Endothelial cell (in vitro differentiated cells): ENCODE results near the gene A2ML1. TPM values are rescaled to one million over a fixed set of nuclear protein-coding genes. Genes with fewer than 3 reads are reported as not detected.
"Not testable (repeated sequence)": the region's sequence is repeated elsewhere in the genome, so short reads cannot be mapped to it uniquely, and the experiment has no call there.

Source experiments
- DNase-seq: peaks from one replicate; pipeline ENCODE4 v3.0.0; 2021; ENCODE audit warnings: low spot score
- H3K27ac Mint-ChIP-seq: one replicate; pipeline ENCODE4 v1.8.0; 2021; ENCODE audit warnings: mixed read lengths, inconsistent platforms; ENCODE audit not compliant: unreplicated experiment
- H3K27me3 Mint-ChIP-seq: one replicate; pipeline ENCODE4 v1.8.0; 2021; ENCODE audit warnings: mild to moderate bottlenecking, moderate library complexity, mixed read lengths, inconsistent platforms; ENCODE audit not compliant: unreplicated experiment
- H3K36me3 Mint-ChIP-seq: one replicate; pipeline ENCODE4 v1.8.0; 2021; ENCODE audit warnings: mild to moderate bottlenecking, low read depth, mixed read lengths, inconsistent platforms; ENCODE audit not compliant: unreplicated experiment
- H3K4me1 Mint-ChIP-seq: one replicate; pipeline ENCODE4 v1.8.0; 2021; ENCODE audit warnings: mild to moderate bottlenecking, mixed read lengths, inconsistent platforms; ENCODE audit not compliant: unreplicated experiment
- H3K4me3 Mint-ChIP-seq: one replicate; pipeline ENCODE4 v1.8.0; 2021; ENCODE audit warnings: mild to moderate bottlenecking, mixed read lengths, inconsistent platforms; ENCODE audit not compliant: unreplicated experiment
- H3K9me3 Mint-ChIP-seq: one replicate; pipeline ENCODE4 v1.8.0; 2021; ENCODE audit warnings: mixed read lengths, inconsistent platforms; ENCODE audit not compliant: unreplicated experiment
- total RNA-seq: library from RNA; stranded (reverse); fragmentation: NEBNext Ultra II Directional; extraction: Animal tissue kit (Norgen Biotek cat#: 25700); gene quantifications from one replicate; pipeline ENCODE4 v1.2.1, GENCODE V29; 2021; ENCODE audit not compliant: unreplicated experiment
- TF ChIP-seq, protein P1 (sequence below): fragments of 200-600 bp; sonication (generic); IDR thresholded peaks from one replicate; pipeline ENCODE4 v1.5.0; 2021; ENCODE audit warnings: antibody characterized with exemption; ENCODE audit not compliant: unreplicated experiment

A2ML1 gene
- total RNA-seq, 1 donor from 2014 or later = not detected

DNA sequence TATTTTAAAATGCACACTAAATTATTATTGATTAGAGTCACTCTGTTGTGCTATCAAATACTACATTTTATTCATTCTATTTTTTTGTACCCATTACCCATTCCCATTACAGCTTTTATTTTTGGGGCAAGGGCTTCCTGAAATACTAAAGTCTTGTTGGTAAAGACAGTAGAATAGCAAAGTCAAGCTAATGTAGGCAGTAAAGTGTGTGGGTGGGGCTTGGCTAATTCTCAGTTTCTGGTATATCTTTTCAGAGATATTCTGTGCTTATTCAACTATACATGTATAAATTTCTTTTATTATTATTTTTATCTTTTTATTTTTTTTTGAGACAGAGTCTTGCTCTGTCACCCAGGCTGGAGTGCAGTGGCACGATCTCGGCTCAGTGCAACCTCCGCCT, 69.6 kb downstream of the A2ML1 start:
- no peak overlapping the region for H3K4me3 Mint-ChIP-seq

DNA sequence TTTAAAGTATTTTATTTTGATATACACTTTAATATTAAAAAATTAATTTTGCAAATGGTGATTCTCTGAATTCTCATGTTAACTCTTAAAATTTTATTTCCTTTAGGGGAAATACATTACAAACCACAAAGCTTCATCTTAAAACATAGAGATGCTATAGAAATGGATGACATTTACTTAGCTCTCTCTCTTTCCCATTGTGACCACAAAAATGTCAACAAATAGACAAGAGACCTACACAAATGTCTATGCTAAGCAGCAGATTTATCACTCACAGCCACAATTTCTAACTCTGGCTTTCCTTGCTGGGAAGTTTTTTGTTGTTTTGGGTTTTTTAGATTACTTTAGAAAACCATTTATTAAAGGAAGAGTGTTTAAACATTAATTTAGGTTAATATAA, 72.0 kb downstream of the A2ML1 start:
- no peak overlapping the region for H3K4me3 Mint-ChIP-seq
- no peak for DNase-seq
- H3K4me1 Mint-ChIP-seq = no peaks in the 10 kb centered on the region
- H3K36me3 Mint-ChIP-seq = no peaks in the 10 kb centered on the region
- no peak overlapping the region for H3K27ac Mint-ChIP-seq
- no peaks in the 10 kb centered on the region for H3K9me3 Mint-ChIP-seq
- peaks cover 1% of the 10 kb centered on the region for H3K27me3 Mint-ChIP-seq
- TF ChIP-seq, protein P1, sequence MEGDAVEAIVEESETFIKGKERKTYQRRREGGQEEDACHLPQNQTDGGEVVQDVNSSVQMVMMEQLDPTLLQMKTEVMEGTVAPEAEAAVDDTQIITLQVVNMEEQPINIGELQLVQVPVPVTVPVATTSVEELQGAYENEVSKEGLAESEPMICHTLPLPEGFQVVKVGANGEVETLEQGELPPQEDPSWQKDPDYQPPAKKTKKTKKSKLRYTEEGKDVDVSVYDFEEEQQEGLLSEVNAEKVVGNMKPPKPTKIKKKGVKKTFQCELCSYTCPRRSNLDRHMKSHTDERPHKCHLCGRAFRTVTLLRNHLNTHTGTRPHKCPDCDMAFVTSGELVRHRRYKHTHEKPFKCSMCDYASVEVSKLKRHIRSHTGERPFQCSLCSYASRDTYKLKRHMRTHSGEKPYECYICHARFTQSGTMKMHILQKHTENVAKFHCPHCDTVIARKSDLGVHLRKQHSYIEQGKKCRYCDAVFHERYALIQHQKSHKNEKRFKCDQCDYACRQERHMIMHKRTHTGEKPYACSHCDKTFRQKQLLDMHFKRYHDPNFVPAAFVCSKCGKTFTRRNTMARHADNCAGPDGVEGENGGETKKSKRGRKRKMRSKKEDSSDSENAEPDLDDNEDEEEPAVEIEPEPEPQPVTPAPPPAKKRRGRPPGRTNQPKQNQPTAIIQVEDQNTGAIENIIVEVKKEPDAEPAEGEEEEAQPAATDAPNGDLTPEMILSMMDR = no peak

More for the DNA sequence above, 69.6 kb downstream of the A2ML1 start:
- H3K4me1 Mint-ChIP-seq = no peaks in the 10 kb centered on the region
- no peak overlapping the region for H3K27ac Mint-ChIP-seq
- DNase-seq = no peak
- H3K27me3 Mint-ChIP-seq = peaks cover 1% of the 10 kb centered on the region
- TF ChIP-seq, protein P1 = no peak
- no peaks in the 10 kb centered on the region for H3K9me3 Mint-ChIP-seq
- no peaks in the 10 kb centered on the region for H3K36me3 Mint-ChIP-seq

DNA sequence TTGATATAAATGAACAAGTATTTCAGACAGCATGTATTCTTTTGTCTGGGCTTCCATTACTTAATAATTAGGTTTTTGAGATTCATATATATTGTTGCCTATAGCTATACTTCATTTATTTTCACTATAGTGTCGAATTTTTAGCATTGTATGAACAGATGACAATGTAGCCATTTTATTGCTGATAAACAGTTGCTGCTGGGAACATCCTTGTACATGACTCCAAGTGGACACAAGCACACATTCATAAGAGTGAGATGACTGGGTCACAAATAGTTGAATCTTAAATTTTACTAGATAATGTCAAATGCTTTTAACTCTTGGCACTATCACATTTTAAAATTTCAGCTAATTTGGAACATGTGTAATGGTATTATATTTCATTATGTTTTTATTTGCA, 72.6 kb downstream of the A2ML1 start:
- H3K27ac Mint-ChIP-seq = no peak overlapping the region
- no peaks in the 10 kb centered on the region for H3K36me3 Mint-ChIP-seq
- no peaks in the 10 kb centered on the region for H3K9me3 Mint-ChIP-seq
- no peak overlapping the region for H3K4me3 Mint-ChIP-seq
- DNase-seq = no peak
- peaks cover 1% of the 10 kb centered on the region for H3K27me3 Mint-ChIP-seq
- no peaks in the 10 kb centered on the region for H3K4me1 Mint-ChIP-seq
- TF ChIP-seq, protein P1 = no peak

DNA sequence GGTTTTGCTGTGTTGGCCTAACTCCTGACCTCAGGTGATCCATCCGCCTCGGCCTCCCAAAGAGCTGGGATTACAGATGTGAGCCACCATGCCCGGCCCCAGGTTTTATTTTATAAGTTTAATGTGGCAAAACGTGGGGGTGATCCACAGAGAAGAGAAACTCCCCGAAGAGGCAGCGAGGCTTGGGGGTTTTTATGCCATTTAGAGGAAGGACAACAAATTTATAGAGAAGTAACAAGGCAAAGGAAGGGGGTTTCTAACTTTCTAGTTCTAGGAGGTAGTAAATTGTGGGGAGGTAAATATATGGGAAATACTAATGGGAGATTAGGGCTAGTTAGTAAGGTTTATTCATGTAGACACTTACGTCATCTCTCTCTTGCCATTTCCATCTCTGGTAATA, 74.7 kb downstream of the A2ML1 start:
- Mint-ChIP-seq H3K4me3 (no peak overlapping the region), H3K4me1 (no peaks in the 10 kb centered on the region), H3K27me3 (peaks cover 1% of the 10 kb centered on the region), H3K27ac (no peak overlapping the region), H3K36me3 (no peaks in the 10 kb centered on the region), H3K9me3 (no peaks in the 10 kb centered on the region)
- TF ChIP-seq, protein P1 = no peak
- DNase-seq = no peak

DNA sequence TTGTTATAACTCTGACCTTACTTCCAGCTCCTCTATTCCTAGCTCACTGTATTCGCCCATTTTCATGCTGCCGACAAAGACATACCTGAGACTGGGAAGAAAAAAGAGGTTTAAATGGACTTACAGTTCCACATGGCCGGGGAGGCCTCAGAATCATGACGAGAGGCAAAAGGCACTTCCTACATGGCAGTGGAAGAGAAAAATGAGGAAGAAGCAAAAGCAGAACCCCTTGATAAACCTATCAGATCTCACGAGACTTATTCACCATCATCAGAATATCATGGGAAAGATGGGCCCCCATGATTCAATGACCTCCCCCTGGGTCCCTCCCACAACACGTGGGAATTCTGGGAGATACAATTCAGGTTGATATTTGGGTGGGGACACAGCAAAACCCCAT, 77.4 kb downstream of the A2ML1 start:
- no peaks in the 10 kb centered on the region for H3K4me1 Mint-ChIP-seq
- no peak overlapping the region for H3K27ac Mint-ChIP-seq
- no peaks in the 10 kb centered on the region for H3K27me3 Mint-ChIP-seq
- TF ChIP-seq, protein P1 = no peak
- H3K4me3 Mint-ChIP-seq = peak overlapping the region; percentile 1
- no peaks in the 10 kb centered on the region for H3K9me3 Mint-ChIP-seq
- no peak for DNase-seq
- no peaks in the 10 kb centered on the region for H3K36me3 Mint-ChIP-seq

DNA sequence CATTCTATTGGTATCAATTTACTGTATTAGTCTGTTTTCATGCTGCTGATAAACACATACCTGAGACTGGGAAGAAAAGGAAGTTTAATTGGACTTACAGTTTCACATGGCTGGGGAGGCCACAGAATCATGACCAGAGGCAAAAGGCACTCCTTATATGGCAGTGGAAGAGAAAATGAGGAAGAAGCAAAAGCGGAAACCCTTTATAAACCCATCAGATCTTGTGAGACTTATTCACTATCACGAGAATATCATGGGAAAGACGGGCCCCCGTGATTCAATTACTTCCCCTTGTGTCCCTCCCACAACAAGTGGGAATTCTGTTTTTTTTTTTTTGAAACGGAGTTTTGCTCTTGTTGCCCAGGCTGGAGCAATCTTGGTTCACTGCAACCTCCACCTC, 80.3 kb downstream of the A2ML1 start:
- not testable (repeated sequence) for H3K36me3 Mint-ChIP-seq

More for the DNA sequence above, 80.3 kb downstream of the A2ML1 start:
- not testable (repeated sequence) for H3K27ac Mint-ChIP-seq, H3K4me3 Mint-ChIP-seq, DNase-seq, H3K4me1 Mint-ChIP-seq, H3K27me3 Mint-ChIP-seq, H3K9me3 Mint-ChIP-seq
